Pancreas (tissue), 10 donors: ENCODE data around the gene AFAP1L1. TPM values are rescaled to one million over a fixed set of nuclear protein-coding genes. Genes with fewer than 3 reads are reported as not detected.
A peak's percentile ranks its signal among the peaks of the same experiment; 100 is the strongest.

Source experiments
- ATAC-seq, 4 donors: fragments of 200-7000 bp; cut with Tn5 transposase; one replicate each; pipeline versions ENCODE4 v1.8.0 to v1.9.1; 2020; ENCODE audit warnings: mild to moderate bottlenecking in 4 of 4, moderate library complexity in 4 of 4
- DNase-seq, 6 donors: peaks; one replicate each; pipeline ENCODE4 v3.0.0-alpha.2; 2020
- FAIRE-seq: peaks from 2 replicates; lab custom pipeline; 2012; peaks lifted over from hg19 to GRCh38; lab: Jason Lieb, UNC
- H3K27ac ChIP-seq, 4 donors: fragments of 200-600 bp; sonication (generic); 1 replicate in 3 of 4; 2 replicates in 1 of 4; pipeline versions ENCODE4 v1.5.0 to v1.8.0; 2020
- H3K27me3 ChIP-seq, 4 donors: fragments of 200-600 bp; one replicate each; pipeline ENCODE4 v1.8.0; 2021
- H3K36me3 ChIP-seq, 3 donors: fragments of 200-600 bp; sonication (generic) in 1 of 3; one replicate each; pipeline versions ENCODE4 v1.5.0 to v1.8.0; 2020 to 2021
- H3K4me1 ChIP-seq, 3 donors: fragments of 200-600 bp; one replicate each; pipeline ENCODE4 v1.8.0; 2021
- H3K4me3 ChIP-seq, 4 donors: fragments of 200-600 bp; sonication (generic) in 2 of 4; one replicate each; pipeline versions ENCODE4 v1.5.0 to v1.8.0; 2020 to 2021
- H3K9me3 ChIP-seq, 4 donors: fragments of 200-600 bp; one replicate each; pipeline ENCODE4 v1.8.0; 2021
- WGBS, 2 donors: extraction: QIAGEN DNeasy Blood & Tissue Kit; methylation state at CpG; one replicate each; pipeline ENCODE4 v1.1.7; 2013; 5-methylcytosine and 5-hydroxymethylcytosine counted together
- intact Hi-C, 3 donors: fragments of 100-400 bp; cut with DNase I; formaldehyde crosslinking; loops; one replicate each; pipeline versions ENCODE4 v1.11.1 to v1.14.2; 2022
- polyA plus RNA-seq, 2 donors: library from polyadenylated mRNA; stranded (reverse); fragments of 200-250 nt; gene quantifications; one replicate each; pipeline ENCODE4 v1.2.3, GENCODE V29; 2013
- total RNA-seq, 6 donors: library from RNA; stranded (reverse); fragmentation: NEBNext Ultra II Directional in 4 of 6; extraction: Animal tissue kit (Norgen Biotek cat#: 25700) in 4 of 6; gene quantifications; one replicate each; pipeline versions ENCODE4 v1.2.1 to v1.2.4, GENCODE V29; 2021 to 2023
- TF ChIP-seq, protein P1 (sequence below), 4 donors: fragments of 200-600 bp; sonication (generic) in 3 of 4; IDR thresholded peaks; one replicate each; pipeline versions ENCODE4 v1.5.0 to v1.8.0; 2021; ENCODE audit warnings: antibody characterized with exemption in 4 of 4
- donor health status: healthy with polysubstance abuse.
- donor health status: DM: no; HTN: no; CAD: no; lungs with moderate emphysema.
- donor health status: DM: no; HTN: no; CAD: no.
- donor health status: control.
- donor health status: control.
- donor health status: Bipolar disorder and iron deficiency.
- donor health status: DM: yes; HTN: yes; CAD: no.
- donor health status: DM: no; HTN: no; CAD: no.
- donor health status: DM: no; HTN: no; CAD: no.
- donor health status: DM: yes; HTN: yes; CAD: no.

AFAP1L1 gene
- total and polyA plus RNA-seq, 8 donors: 0.54 to 2.4 (median 1.2) TPM

DNA sequence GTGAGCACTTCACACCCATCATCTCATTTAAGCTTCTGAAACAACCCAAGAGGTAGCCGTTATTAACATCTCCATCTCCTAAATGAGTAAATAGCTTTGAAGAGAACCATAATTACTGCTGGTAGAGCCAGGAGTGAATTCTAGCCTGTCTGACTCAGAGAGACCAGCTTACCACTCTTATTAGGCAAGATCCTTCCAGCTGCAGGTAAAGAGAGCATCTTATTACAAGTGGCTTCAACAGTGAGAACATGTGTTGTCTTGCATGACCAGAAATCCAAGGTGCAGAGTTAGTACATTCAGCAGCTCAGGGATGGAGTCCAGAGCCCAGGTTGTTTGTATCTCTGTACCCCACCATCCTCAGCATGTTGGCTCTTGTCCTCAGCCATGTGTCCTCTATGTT is 10.9 kb upstream of the AFAP1L1 start:
- intact Hi-C loops: loop anchor here in 1 of 3 donors (10.0 kb wide), 1 partner anchor 136 kb away; no protein-coding TSS in a partner anchor
- ATAC-seq (no peak), FAIRE-seq (no peak), DNase-seq (no peak)
- TF ChIP-seq, protein P1, sequence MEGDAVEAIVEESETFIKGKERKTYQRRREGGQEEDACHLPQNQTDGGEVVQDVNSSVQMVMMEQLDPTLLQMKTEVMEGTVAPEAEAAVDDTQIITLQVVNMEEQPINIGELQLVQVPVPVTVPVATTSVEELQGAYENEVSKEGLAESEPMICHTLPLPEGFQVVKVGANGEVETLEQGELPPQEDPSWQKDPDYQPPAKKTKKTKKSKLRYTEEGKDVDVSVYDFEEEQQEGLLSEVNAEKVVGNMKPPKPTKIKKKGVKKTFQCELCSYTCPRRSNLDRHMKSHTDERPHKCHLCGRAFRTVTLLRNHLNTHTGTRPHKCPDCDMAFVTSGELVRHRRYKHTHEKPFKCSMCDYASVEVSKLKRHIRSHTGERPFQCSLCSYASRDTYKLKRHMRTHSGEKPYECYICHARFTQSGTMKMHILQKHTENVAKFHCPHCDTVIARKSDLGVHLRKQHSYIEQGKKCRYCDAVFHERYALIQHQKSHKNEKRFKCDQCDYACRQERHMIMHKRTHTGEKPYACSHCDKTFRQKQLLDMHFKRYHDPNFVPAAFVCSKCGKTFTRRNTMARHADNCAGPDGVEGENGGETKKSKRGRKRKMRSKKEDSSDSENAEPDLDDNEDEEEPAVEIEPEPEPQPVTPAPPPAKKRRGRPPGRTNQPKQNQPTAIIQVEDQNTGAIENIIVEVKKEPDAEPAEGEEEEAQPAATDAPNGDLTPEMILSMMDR (IDR thresholded peaks at IDR 0.05): no peak
- Histone ChIP-seq H3K27me3 (no peaks in the 10 kb centered on the region), H3K9me3 (no peaks in the 10 kb centered on the region), H3K4me1 (no peaks in the 10 kb centered on the region), H3K4me3 (no peak overlapping the region), H3K36me3 (no peaks in the 10 kb centered on the region), H3K27ac (no peak overlapping the region)
- 49 to 92% methylated on average over 1 of the region's 1 CpG for WGBS, 2 donors

DNA sequence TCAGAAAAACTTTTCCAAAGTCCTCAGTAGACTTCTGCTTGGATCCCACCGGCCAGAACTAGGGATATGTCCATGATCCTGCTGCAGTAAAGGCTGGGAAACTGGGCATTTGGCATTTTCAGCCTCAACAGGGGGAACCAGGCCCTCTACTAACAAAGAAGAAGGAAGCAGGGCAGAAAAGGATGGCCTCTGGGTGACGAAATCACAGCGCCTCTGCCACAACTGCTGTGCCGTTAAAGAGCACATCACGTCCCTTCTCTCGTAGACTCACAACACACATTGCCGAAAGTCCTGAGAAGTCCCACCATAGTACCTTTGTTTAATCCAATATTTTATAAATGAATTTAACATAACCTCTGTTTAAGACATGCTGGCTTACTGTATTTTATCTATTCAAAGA is 10.4 kb upstream of the AFAP1L1 start:
- no peak overlapping the region for H3K4me3 ChIP-seq
- no peaks in the 10 kb centered on the region for H3K36me3 ChIP-seq
- FAIRE-seq (no peak), ATAC-seq (no peak), DNase-seq (no peak)
- no peaks in the 10 kb centered on the region for H3K9me3 ChIP-seq
- H3K27ac ChIP-seq: no peak overlapping the region
- intact Hi-C loops: loop anchor here in 1 of 3 donors (10.0 kb wide), 1 partner anchor 136 kb away; no protein-coding TSS in a partner anchor
- WGBS, 2 donors: 66 to 81% methylated on average over 7 of the region's 7 CpGs
- H3K4me1 ChIP-seq: no peaks in the 10 kb centered on the region
- TF ChIP-seq, protein P1 (IDR thresholded peaks at IDR 0.05): no peak
- no peaks in the 10 kb centered on the region for H3K27me3 ChIP-seq

DNA sequence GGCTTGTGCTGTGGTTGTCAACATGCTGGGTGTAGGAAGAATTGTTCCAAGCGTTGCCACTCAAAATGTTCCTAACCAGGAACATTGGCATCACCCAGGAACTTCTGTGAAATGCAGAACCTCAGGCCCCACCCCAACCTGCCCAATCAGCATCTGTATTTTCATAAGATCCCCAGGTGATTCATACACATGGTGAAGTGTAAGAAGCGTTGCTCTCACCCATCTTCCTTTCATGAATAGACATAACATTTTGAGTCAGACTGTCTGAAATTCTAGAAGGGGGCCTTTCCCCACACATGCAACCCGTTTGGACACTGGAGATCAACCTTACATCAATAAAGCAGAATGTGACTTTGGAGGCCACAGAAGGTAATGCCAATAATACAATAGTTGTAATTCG is 9.3 kb upstream of the AFAP1L1 start:
- no peak for FAIRE-seq
- H3K27me3 ChIP-seq: no peaks in the 10 kb centered on the region
- no peaks in the 10 kb centered on the region for H3K36me3 ChIP-seq
- WGBS, 2 donors: 60 to 76% methylated on average over 4 of the region's 4 CpGs
- no peaks in the 10 kb centered on the region for H3K4me1 ChIP-seq
- DNase-seq: no peak
- ATAC-seq: no peak
- intact Hi-C loops: loop anchor here in 1 of 3 donors (10.0 kb wide), 1 partner anchor 138 kb away; no protein-coding TSS in a partner anchor
- H3K9me3 ChIP-seq: no peaks in the 10 kb centered on the region
- TF ChIP-seq, protein P1 (IDR thresholded peaks at IDR 0.05): no peak
- no peak overlapping the region for H3K4me3 ChIP-seq
- H3K27ac ChIP-seq: no peak overlapping the region

DNA sequence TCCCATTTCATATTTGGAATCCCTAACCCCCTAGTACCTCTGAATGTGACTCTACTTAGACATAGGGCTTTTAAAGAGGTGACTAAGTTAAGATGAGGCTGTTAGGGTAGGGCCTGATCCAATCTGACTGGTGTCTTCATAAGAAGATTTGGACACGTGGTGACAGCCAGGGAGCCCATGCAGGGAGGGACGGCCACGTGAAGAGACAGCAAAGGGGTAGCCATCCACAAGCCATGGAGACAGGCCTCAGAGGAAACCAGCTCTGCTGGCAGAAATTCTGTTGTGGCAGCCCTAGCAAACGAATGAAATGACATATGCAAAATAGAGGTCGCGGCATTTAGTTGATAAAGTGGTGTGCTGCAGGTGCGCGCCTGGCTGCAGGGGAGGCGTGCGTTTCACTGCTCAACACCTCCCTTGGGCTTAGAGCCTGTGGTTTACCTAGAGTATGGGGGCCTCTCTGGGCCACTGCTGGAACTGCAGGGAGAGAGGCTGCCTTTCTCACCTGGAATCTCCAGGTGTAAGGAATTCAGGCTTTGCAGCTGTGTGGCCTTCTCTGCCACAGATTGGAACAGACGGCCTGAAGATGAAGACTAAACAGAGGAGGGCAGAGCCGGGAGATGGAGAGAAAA is 7.1 kb upstream of the AFAP1L1 start:
- H3K36me3 ChIP-seq: no peaks in the 10 kb centered on the region
- no peak overlapping the region for H3K4me3 ChIP-seq
- FAIRE-seq (no peak), ATAC-seq (peak; percentile 77 to 98 (median 92)), DNase-seq (peak in 5 of 6 donors; percentile 41 to 73 (median 57))
- 9 to 14% methylated on average over 12 of the region's 12 CpGs for WGBS, 2 donors
- no peaks in the 10 kb centered on the region for H3K9me3 ChIP-seq
- no peaks in the 10 kb centered on the region for H3K4me1 ChIP-seq
- TF ChIP-seq, protein P1 (IDR thresholded peaks at IDR 0.05): peak; percentile 43 to 70 (median 57)
- intact Hi-C loops: loop anchor here in 1 of 3 donors (10.0 kb wide), 1 partner anchor 140 kb away; no protein-coding TSS in a partner anchor
- no peak overlapping the region for H3K27ac ChIP-seq
- no peaks in the 10 kb centered on the region for H3K27me3 ChIP-seq

DNA sequence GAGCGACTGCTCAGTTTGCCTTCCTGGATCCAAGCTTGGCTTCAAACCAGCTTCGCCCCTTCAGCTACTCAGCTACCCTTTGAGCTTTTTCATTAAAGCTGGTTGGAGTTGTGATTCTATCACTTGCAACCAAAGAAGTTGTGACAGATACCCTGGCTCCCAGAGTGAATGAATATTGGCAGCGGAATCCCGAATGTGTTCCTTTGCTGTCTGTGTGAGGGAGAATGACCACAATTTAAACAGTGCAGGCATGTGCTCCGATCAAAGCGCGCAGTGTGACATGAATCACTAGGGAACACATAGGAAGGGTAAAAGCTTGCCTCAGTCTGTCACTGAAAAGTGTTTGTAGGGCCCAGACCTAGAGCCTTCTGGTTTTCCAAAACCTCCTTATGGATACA is 6.6 kb upstream of the AFAP1L1 start:
- Histone ChIP-seq H3K36me3 (no peaks in the 10 kb centered on the region), H3K27ac (no peak overlapping the region), H3K27me3 (no peaks in the 10 kb centered on the region), H3K4me3 (no peak overlapping the region), H3K9me3 (no peaks in the 10 kb centered on the region), H3K4me1 (no peaks in the 10 kb centered on the region)
- ATAC-seq (no peak), FAIRE-seq (no peak), DNase-seq (no peak)
- whole genome bisulfite sequencing, 2 donors: 73 to 74% methylated on average over 7 of the region's 7 CpGs
- TF ChIP-seq, protein P1 (IDR thresholded peaks at IDR 0.05): no peak
- intact Hi-C loops: loop anchor here in 1 of 3 donors (10.0 kb wide), 1 partner anchor 140 kb away; no protein-coding TSS in a partner anchor
